Subcutaneous abdominal adipose tissue (tissue), 5 donors: ENCODE results near the gene PRKCE.

Source experiments
- H3K27ac ChIP-seq: one replicate; pipeline ENCODE4 v1.7.0; 2013; ENCODE audit warnings: low read depth, mild to moderate bottlenecking, inconsistent platforms, low read length, moderate library complexity
- H3K27me3 ChIP-seq, 5 donors: one replicate each; pipeline ENCODE4 v1.7.0; 2013; ENCODE audit warnings: low read length in 5 of 5, inconsistent platforms in 1 of 5; ENCODE audit not compliant: control insufficient read depth in 5 of 5, insufficient read depth in 4 of 5
- H3K36me3 ChIP-seq, 5 donors: one replicate each; pipeline ENCODE4 v1.7.0; 2013; ENCODE audit warnings: low read length in 5 of 5; ENCODE audit not compliant: control insufficient read depth in 5 of 5, insufficient read depth in 5 of 5
- H3K4me1 ChIP-seq, 5 donors: one replicate each; pipeline ENCODE4 v1.7.0; 2013; ENCODE audit warnings: low read length in 5 of 5, mild to moderate bottlenecking in 3 of 5, moderate library complexity in 1 of 5; ENCODE audit not compliant: control insufficient read depth in 5 of 5, insufficient read depth in 5 of 5
- H3K4me3 ChIP-seq, 5 donors: one replicate each; pipeline ENCODE4 v1.7.0; 2013; ENCODE audit warnings: low read length in 5 of 5, low read depth in 1 of 5
- H3K9ac ChIP-seq, 5 donors: one replicate each; pipeline ENCODE4 v1.7.0; 2013; ENCODE audit warnings: low read length in 5 of 5, mild to moderate bottlenecking in 4 of 5, moderate library complexity in 3 of 5
- H3K9me3 ChIP-seq, 5 donors: one replicate each; pipeline ENCODE4 v1.7.0; 2013; ENCODE audit warnings: low read length in 5 of 5; ENCODE audit not compliant: control insufficient read depth in 5 of 5
- donor health status: healthy.
- donor health status: healthy.
- donor health status: healthy.
- donor health status: healthy.
- donor health status: healthy.

PRKCE gene

DNA sequence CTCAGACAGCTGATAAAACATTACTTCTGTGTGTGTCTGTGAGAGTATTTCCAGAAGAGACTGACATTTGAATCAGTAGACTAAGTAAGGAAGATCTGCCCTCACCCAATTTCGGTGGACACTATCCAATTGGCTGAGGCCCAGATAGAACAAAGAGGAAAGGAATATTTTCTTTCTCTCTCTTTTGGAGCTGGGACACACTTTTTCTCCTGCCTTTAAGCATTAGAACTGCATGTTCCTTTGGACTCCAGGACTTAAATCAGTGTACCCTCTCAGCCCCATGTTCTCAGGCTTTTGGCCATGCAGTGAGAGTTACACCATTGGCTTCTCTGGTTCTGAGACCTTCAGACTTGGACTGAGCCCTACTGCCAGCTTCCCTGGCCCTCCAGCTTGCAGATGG is 37.1 kb upstream of the PRKCE start:
- Histone ChIP-seq H3K27me3 (no peaks in the 10 kb centered on the region), H3K4me1 (peaks cover 3 to 30% (median 27%) of the 10 kb centered on the region in 5 donors), H3K36me3 (no peaks in the 10 kb centered on the region), H3K9ac (peak overlapping the region in 1 of 5 donors; percentile 16), H3K4me3 (no peak overlapping the region), H3K27ac (peak overlapping the region; percentile 13), H3K9me3 (no peaks in the 10 kb centered on the region)

- Histone ChIP-seq H3K36me3 (no peaks in the 10 kb centered on the region), H3K9me3 (no peaks in the 10 kb centered on the region), H3K9ac (no peak overlapping the region), H3K4me3 (no peak overlapping the region), H3K4me1 (peaks cover 3 to 27% (median 24%) of the 10 kb centered on the region in 5 donors), H3K27me3 (no peaks in the 10 kb centered on the region), H3K27ac (peak overlapping the region; percentile 13)
These were observed 36.5 kb upstream of the PRKCE start for GRCh38 chr2:45614871-45615415.

GRCh38 chr2:45616658-45617411 is 34.6 kb upstream of the PRKCE start:
- Histone ChIP-seq H3K4me3 (no peak overlapping the region), H3K27ac (no peak overlapping the region), H3K4me1 (peaks cover 0 to 16% (median 12%) of the 10 kb centered on the region in 5 donors)

DNA sequence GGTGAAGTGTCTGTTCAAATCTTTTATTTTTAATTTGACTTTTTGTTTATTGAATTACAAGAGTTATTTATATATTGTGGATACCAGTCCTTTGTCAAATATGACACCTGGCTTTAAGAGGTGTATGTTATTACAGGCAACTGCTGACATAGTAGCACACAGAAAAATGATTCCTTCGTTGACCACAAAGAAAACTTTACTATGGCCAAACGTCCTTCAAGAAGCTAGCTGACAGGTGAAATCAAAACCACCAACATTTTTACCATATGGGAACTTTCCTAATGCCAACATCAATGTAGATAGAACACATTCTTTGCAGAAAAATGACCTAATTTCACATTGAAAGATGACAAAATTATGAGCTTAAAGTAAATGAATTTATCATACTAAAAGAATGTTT is 34.0 kb upstream of the PRKCE start:
- Histone ChIP-seq H3K36me3 (no peaks in the 10 kb centered on the region), H3K4me3 (no peak overlapping the region), H3K4me1 (peaks cover 0 to 14% (median 9%) of the 10 kb centered on the region in 5 donors), H3K27me3 (no peaks in the 10 kb centered on the region), H3K27ac (no peak overlapping the region), H3K9me3 (no peaks in the 10 kb centered on the region), H3K9ac (no peak overlapping the region)

More at GRCh38 chr2:45616658-45617411, 34.6 kb upstream of the PRKCE start:
- Histone ChIP-seq H3K9me3 (no peaks in the 10 kb centered on the region), H3K9ac (no peak overlapping the region), H3K36me3 (no peaks in the 10 kb centered on the region), H3K27me3 (no peaks in the 10 kb centered on the region)

DNA sequence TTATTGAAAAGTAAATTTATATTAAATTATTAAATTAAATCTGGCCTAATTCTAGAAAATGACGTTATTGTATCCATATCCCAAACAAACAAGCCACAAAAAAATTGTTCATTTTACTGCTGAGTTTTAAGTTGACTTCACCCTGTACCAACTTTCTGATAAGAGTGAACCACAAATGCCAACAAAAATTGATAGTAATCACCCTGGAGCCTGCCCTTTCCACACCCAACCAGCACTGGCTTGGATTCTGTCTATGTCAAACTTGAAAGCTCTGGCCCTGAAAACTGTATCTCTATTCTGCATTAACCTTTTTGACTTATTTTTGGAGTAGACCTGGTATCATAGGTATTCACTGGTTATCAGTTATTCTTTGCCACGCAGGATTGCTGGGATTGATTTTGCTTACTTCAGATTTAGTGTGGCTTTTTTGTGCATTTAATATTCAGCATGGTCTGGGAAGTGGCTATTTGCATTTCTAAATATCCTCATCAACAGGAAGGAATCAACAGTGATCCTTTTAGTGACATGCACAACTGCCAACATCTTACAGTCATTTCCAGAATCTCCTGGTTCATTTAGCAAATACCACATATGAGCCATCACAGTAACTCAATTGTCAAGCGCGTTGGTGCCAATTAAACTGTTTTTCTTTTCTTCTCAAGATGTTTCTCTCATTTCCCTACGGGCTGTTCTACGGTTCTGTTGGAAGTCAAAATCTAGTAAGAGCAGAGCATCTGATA is 29.0 kb upstream of the PRKCE start:
- Histone ChIP-seq H3K36me3 (no peaks in the 10 kb centered on the region), H3K27me3 (no peaks in the 10 kb centered on the region), H3K9me3 (no peaks in the 10 kb centered on the region), H3K4me1 (no peaks in the 10 kb centered on the region), H3K27ac (no peak overlapping the region), H3K9ac (no peak overlapping the region), H3K4me3 (no peak overlapping the region)

- no peaks in the 10 kb centered on the region for H3K36me3 ChIP-seq
- H3K4me1 ChIP-seq = no peaks in the 10 kb centered on the region
- H3K9me3 ChIP-seq = no peaks in the 10 kb centered on the region
- no peak overlapping the region for H3K27ac ChIP-seq
- H3K9ac ChIP-seq = no peak overlapping the region
- H3K4me3 ChIP-seq = no peak overlapping the region
- peaks cover 0 to 2% (median 0%) of the 10 kb centered on the region in 5 donors for H3K27me3 ChIP-seq
These were observed 28.4 kb upstream of the PRKCE start for GRCh38 chr2:45623098-45623497.

DNA sequence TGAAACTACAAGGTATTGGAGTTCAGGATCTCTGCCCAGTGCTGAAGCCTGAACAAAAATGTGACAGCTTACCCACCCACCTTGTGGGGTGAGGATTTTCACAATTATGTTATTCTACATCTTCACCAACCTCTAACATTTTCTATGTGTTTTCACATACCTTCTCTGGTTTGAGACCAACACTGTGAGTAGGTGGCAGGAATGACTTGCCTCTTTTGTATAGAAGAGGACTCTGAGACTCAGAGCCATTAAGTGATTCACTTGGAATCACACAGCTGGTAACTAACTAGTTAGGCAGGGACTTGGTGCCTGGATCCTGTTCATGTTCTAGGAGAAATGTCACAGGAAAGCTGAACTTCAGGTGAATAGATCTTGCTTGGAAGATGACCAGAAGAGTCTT is 25.7 kb upstream of the PRKCE start:
- H3K4me3 ChIP-seq = no peak overlapping the region

DNA sequence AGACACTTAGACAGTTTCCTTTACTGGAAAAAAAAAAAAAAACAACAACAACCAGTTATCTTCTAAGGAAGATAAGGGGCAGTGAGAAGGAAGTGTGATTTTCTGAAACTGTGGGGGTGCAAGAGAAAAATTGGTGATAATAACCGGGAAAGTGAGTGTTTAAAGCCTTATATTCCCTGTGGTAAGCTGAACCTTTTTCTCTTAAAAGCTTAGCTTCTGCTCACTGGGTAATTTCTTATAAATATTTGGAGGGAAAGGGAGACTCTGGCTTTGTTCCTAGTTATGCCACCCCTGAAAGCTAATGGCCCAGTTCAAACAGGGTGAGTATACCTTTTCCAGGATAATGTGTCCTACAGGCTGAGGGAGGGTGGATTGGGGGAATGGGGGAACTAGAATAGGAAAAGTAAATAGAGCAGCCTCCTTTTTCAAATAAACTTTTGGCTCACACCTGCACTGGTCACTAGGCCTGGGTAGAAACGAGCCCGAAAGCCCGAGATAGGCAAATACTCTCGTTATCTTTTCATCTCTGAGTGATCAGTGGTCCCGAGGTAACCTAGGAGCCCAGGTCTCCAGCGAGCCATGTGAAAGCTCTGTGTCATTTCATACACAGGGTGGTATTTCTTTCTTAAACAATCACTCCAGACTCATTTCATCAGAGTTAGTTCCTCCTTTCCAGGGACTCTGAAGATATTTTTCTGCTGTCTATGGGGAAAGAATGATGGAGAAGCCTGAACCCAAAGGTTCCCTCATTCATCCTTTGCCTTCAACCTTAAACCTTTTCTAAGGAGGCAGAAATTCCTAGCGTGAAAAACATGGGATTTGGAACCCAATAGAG is 24.9 kb upstream of the PRKCE start:
- H3K9ac ChIP-seq = no peak overlapping the region
- H3K9me3 ChIP-seq = no peaks in the 10 kb centered on the region
- H3K27ac ChIP-seq = no peak overlapping the region

More for the DNA sequence above, 25.7 kb upstream of the PRKCE start:
- no peaks in the 10 kb centered on the region for H3K36me3 ChIP-seq
- no peaks in the 10 kb centered on the region for H3K9me3 ChIP-seq
- H3K27me3 ChIP-seq = peaks cover 0 to 2% (median 0%) of the 10 kb centered on the region in 5 donors
- H3K27ac ChIP-seq = no peak overlapping the region
- no peak overlapping the region for H3K9ac ChIP-seq
- H3K4me1 ChIP-seq = no peaks in the 10 kb centered on the region

DNA sequence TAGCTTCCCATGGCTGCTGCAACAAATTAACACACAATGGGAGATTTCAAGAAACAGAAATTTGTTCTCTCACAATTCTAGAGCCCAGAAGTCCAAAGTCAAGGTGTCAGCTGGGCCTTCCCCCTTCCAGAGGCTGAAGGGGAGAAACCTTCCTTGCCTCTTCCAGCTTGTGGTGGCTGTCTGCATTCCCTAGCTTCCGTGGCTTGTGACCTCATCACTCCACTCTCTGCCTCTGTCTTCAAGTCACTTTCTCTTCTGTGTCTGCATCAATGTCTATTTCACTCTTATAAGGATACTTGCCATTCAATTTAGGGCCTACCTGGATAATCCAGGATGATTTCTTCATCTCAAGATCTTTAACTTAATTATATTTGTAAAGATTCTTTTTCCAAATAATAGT is 23.6 kb upstream of the PRKCE start:
- H3K4me1 ChIP-seq = no peaks in the 10 kb centered on the region
- peaks cover 0 to 2% (median 0%) of the 10 kb centered on the region in 5 donors for H3K27me3 ChIP-seq
- no peak overlapping the region for H3K4me3 ChIP-seq
- H3K9ac ChIP-seq = no peak overlapping the region
- no peak overlapping the region for H3K27ac ChIP-seq
- H3K36me3 ChIP-seq = no peaks in the 10 kb centered on the region
- H3K9me3 ChIP-seq = no peaks in the 10 kb centered on the region

More for the DNA sequence above, 24.9 kb upstream of the PRKCE start:
- H3K36me3 ChIP-seq = no peaks in the 10 kb centered on the region
- H3K4me3 ChIP-seq = no peak overlapping the region
- no peaks in the 10 kb centered on the region for H3K4me1 ChIP-seq
- peaks cover 0 to 2% (median 0%) of the 10 kb centered on the region in 5 donors for H3K27me3 ChIP-seq
